Measurements from ENCODE around the gene SINHCAF.
A peak's percentile ranks its signal among the peaks of the same experiment; 100 is the strongest.

SINHCAF gene

DNA sequence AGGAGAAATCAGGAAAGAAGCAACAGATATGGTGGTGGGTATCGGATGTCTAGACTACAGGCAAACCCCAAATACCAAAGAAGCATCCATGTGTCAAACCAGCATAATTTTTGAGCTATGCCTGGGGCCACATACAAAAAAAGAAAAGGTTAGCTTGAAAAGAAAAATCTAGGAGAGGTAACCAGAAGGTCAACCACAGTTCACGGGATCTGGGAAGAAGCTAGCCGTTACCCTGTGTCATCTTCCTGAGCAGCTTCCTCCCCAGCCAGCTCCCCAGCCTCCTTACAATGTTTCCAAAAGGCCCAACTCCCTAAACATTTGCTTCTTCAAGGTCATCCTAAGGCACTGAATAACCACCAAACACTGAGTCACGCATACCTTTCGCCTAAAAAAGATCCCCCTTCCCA lies 3.1 kb downstream of the SINHCAF start:
- peak overlapping the region; percentile 84 for H3K4me3 ChIP-seq (ENCODE audit: low read length)
- TF ChIP-seq ZNF274 (IDR thresholded peaks at IDR 0.05; ENCODE audit: low read depth, low read length) = no peak

- peak overlapping the region; percentile 21; the same call in 1 of the 2 replicates for H3K4me3 ChIP-seq (ENCODE audit: low read length)
Measured at GRCh38 chr12:31321897-31322228, 4.1 kb downstream of the SINHCAF start.

DNA sequence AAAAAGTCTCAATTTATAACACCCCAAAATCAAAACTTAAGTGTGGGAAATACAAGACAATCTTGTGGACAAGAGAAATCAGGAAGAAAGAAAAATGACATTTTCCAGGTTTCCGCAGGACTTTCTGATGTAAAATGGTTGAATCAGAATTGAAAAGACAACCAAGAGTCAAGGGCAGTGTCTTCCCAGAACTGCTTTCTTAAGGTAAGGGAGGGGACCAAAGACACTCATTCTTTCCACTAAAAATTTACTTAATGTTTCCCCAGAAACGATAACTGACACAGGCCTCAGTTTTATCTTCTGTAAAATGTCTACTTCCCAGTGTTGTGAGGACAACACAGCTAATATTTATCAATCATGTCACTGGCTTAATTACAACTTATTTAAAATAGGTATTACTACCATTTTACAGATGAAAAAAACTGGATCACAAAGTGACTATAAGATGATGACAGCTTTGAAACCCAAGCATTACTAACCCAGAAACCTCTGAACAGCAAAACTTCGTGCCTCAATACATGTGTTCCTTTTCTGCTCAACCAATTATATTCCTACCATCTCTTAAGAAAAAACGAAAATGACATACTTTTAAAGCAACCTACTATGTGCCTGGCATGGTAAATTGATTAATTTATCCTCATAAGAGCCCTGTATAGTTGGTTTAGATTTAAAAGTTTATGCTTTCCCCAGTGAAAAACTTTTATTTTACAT lies 4.6 kb downstream of the SINHCAF start:
- H3K4me3 ChIP-seq (ENCODE audit: low read length) = no peak overlapping the region; the same call in 1 of the 2 replicates
- no peak for TF ChIP-seq ZNF274 (IDR thresholded peaks at IDR 0.05; ENCODE audit: low read depth, low read length)

More at GRCh38 chr12:31321897-31322228, 4.1 kb downstream of the SINHCAF start:
- no peak for TF ChIP-seq ZNF274 (IDR thresholded peaks at IDR 0.05; ENCODE audit: low read depth, low read length)

GRCh38 chr12:31318657-31319269 lies 7.2 kb downstream of the SINHCAF start:
- H3K4me3 ChIP-seq (ENCODE audit: low read length) = no peak overlapping the region; the same call in none of the 2 replicates

GRCh38 chr12:31317471-31318395 lies 8.2 kb downstream of the SINHCAF start:
- H3K4me3 ChIP-seq (ENCODE audit: low read length) = peak overlapping the region; percentile 59
- TF ChIP-seq ZNF274 (IDR thresholded peaks at IDR 0.05; ENCODE audit: low read depth, low read length) = no peak

More at GRCh38 chr12:31318657-31319269, 7.2 kb downstream of the SINHCAF start:
- TF ChIP-seq ZNF274 (IDR thresholded peaks at IDR 0.05; ENCODE audit: low read depth, low read length) = no peak

DNA sequence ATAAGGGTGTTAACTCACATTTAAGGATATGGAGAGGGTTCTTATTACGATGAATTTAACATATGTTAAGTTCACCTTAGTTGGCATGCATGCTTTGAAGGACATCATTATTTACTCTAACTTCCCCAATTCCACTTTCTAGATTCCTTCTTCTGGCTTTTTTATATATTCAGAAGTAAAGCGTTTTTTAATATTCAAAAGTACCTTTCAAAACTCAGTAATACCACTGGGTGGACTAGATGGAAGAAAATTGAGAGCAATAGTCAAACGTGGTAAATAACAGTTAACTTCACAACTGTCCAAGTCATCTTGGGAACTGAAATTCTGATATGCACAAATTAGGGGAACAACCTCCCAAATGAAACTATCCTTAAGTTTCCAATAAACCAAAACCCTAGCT lies 9.1 kb downstream of the SINHCAF start:
- TF ChIP-seq ZNF274 (IDR thresholded peaks at IDR 0.05; ENCODE audit: low read depth, low read length) = no peak
- peak overlapping the region; percentile 59; the same call in 1 of the 2 replicates for H3K4me3 ChIP-seq (ENCODE audit: low read length)

- no peak overlapping the region for H3K4me3 ChIP-seq (ENCODE audit: low read length)
Measured at GRCh38 chr12:31315784-31316465, 10.0 kb downstream of the SINHCAF start.

GRCh38 chr12:31315044-31315715 lies 10.8 kb downstream of the SINHCAF start:
- H3K4me3 ChIP-seq (ENCODE audit: low read length) = no peak overlapping the region
- no peak for TF ChIP-seq ZNF274 (IDR thresholded peaks at IDR 0.05; ENCODE audit: low read depth, low read length)

More at GRCh38 chr12:31315784-31316465, 10.0 kb downstream of the SINHCAF start:
- no peak for TF ChIP-seq ZNF274 (IDR thresholded peaks at IDR 0.05; ENCODE audit: low read depth, low read length)

- no peak overlapping the region for H3K4me3 ChIP-seq (ENCODE audit: low read length)
- no peak for TF ChIP-seq ZNF274 (IDR thresholded peaks at IDR 0.05; ENCODE audit: low read depth, low read length)
Measured at GRCh38 chr12:31312431-31312830, 13.5 kb downstream of the SINHCAF start.

GRCh38 chr12:31311634-31312258 lies 14.2 kb downstream of the SINHCAF start:
- no peak overlapping the region for H3K4me3 ChIP-seq (ENCODE audit: low read length)
- no peak for TF ChIP-seq ZNF274 (IDR thresholded peaks at IDR 0.05; ENCODE audit: low read depth, low read length)

DNA sequence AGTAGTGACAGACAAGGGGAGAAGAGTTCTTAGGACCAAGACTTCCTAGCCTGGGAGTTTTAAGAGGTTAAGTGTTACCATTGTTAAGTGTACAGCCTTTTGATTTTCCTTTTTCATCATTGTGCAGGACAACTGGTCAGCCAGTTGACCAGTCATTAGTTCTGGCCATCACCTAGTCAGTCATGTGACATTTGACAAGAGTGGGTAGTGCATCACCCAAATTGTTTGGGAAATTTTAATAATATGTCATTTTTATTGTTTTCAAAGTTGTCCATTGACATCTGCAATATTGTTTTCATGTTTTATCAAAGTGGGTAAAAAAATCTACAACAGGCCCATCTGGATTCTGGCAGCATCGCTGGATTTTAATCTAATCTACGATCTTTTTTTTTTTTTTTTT lies 15.5 kb downstream of the SINHCAF start:
- H3K4me3 ChIP-seq (ENCODE audit: low read length) = no peak overlapping the region
- no peak for TF ChIP-seq ZNF274 (IDR thresholded peaks at IDR 0.05; ENCODE audit: low read depth, low read length)

- no peak for TF ChIP-seq ZNF274 (IDR thresholded peaks at IDR 0.05; ENCODE audit: low read depth, low read length)
- no peak overlapping the region for H3K4me3 ChIP-seq (ENCODE audit: low read length)
Measured at GRCh38 chr12:31309279-31309678, 16.7 kb downstream of the SINHCAF start.

DNA sequence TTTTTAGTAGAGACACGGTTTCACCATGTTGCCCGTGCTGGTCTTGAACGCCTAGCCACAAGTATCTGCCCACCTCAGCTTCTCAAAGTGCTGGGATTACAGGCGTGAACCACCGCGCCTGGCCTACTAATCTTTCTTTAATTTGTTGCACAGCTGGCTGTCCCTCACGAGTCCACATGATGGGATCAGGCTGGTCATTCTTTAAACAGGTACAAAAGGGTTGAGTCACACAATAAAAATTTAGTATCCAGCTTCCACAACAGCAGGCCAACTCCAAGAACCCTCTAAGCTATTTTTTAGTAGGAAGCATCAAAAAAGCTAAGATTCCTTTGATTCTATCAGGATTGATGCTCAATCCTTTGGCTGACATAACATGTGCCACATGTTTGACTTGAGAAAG lies 17.8 kb downstream of the SINHCAF start:
- no peak overlapping the region for H3K4me3 ChIP-seq (ENCODE audit: low read length)
- no peak for TF ChIP-seq ZNF274 (IDR thresholded peaks at IDR 0.05; ENCODE audit: low read depth, low read length)

Measured in GM08714 (cell line).